Heart left ventricle (tissue), 16 donors: ENCODE data around the gene IRS2. TPM values are rescaled to one million over a fixed set of nuclear protein-coding genes. Genes with fewer than 3 reads are reported as not detected.

Source experiments
- ATAC-seq, 4 donors: fragments of 200-7000 bp; cut with Tn5 transposase; one replicate each; pipeline ENCODE4 v1.9.1; 2020 to 2022; ENCODE audit warnings: moderate library complexity in 4 of 4, mild to moderate bottlenecking in 3 of 4, moderate number of reproducible peaks in 1 of 4
- DNase-seq, 5 donors: peaks; one replicate each; pipeline ENCODE4 v3.0.0-alpha.2; 2020
- H3K27ac ChIP-seq, 12 donors: fragments of 200-600 bp; sonication (generic) in 4 of 12; one replicate each; pipeline versions ENCODE4 v1.5.0 to v1.8.0; 2016 to 2022; ENCODE audit warnings: mild to moderate bottlenecking in 2 of 12
- H3K27me3 ChIP-seq, 9 donors: fragments of 200-600 bp; sonication (generic) in 2 of 9; one replicate each; pipeline versions ENCODE4 v1.5.1 to v1.8.0; 2016 to 2022; ENCODE audit warnings: mild to moderate bottlenecking in 3 of 9
- H3K36me3 ChIP-seq, 9 donors: fragments of 200-600 bp; sonication (generic) in 2 of 9; one replicate each; pipeline versions ENCODE4 v1.5.0 to v1.8.0; 2018 to 2022; ENCODE audit warnings: mild to moderate bottlenecking in 2 of 9
- H3K4me1 ChIP-seq, 12 donors: fragments of 200-600 bp; sonication (generic) in 4 of 12; one replicate each; pipeline versions ENCODE4 v1.5.0 to v1.8.0; 2016 to 2022; ENCODE audit warnings: mild to moderate bottlenecking in 3 of 12
- H3K4me3 ChIP-seq, 12 donors: fragments of 200-600 bp; sonication (generic) in 4 of 12; one replicate each; pipeline versions ENCODE4 v1.5.0 to v1.8.0; 2017 to 2022; ENCODE audit warnings: mild to moderate bottlenecking in 9 of 12, moderate library complexity in 4 of 12
- H3K9me3 ChIP-seq, 12 donors: fragments of 200-600 bp; sonication (generic) in 4 of 12; one replicate each; pipeline versions ENCODE4 v1.5.0 to v1.8.0; 2016 to 2022; ENCODE audit warnings: mild to moderate bottlenecking in 1 of 12
- CTCF ChIP-seq, 12 donors: fragments of 200-600 bp; sonication (generic) in 4 of 12; IDR thresholded peaks; one replicate each; pipeline versions ENCODE4 v1.5.0 to v1.8.0; 2018 to 2022; ENCODE audit warnings: antibody characterized with exemption in 12 of 12, mild to moderate bottlenecking in 5 of 12
- POLR2A ChIP-seq, 2 donors: fragments of 450-650 bp; IDR thresholded peaks; one replicate each; pipeline ENCODE4 v1.6.1; 2017; ENCODE audit warnings: antibody characterized with exemption in 2 of 2, mild to moderate bottlenecking in 2 of 2, moderate library complexity in 2 of 2
- WGBS, 4 donors: extraction: QIAGEN DNeasy Blood & Tissue Kit in 2 of 4; methylation state at CpG; one replicate each; pipeline versions ENCODE4 v1.1.5 to v1.1.7; 2013 to 2018; 5-methylcytosine and 5-hydroxymethylcytosine counted together
- intact Hi-C, 10 donors: fragments of 100-400 bp; cut with DNase I; formaldehyde crosslinking; loops; one replicate each; pipeline versions ENCODE4 v1.11.1 to v1.14.2; 2022
- polyA plus RNA-seq, 2 donors: library from polyadenylated mRNA; stranded (reverse); fragments of 200-250 nt; gene quantifications; one replicate each; pipeline ENCODE4 v1.2.3, GENCODE V29; 2013
- total RNA-seq, 9 donors: library from RNA; depleted of rRNA in 2 of 9; stranded (reverse); fragments of >200 nt in 2 of 9; fragmentation: NEBNext Ultra II Directional in 3 of 9; extraction: Animal tissue kit (Norgen Biotek cat#: 25700) in 3 of 9; gene quantifications; one replicate each; pipeline versions ENCODE4 v1.1.0 to v1.2.4, GENCODE V29; 2016 to 2023
- donor health status: ischemic (EF 13 %, LVEDD 7.1; RV severe dilation, severe dysfunction).
- donor health status: healthy with polysubstance abuse.
- donor health status: DM: no; HTN: yes; CAD: no.
- donor health status: DM: no; HTN: no; CAD: no.
- donor health status: ischemic (EF 25% LVEDD 6.9; RV normal size, moderate dysfunction).
- donor health status: ischemic (EF 25% LVEDD 5.7; RV mildly dilated, moderate dysfunction).
- donor health status: healthy.
- donor health status: DM: yes; HTN: yes; CAD: no.
- donor health status: ischemic (EF 35%, LVEDD 5.7; RV mildly dilated, moderate dysfunction).
- donor health status: nonischemic (EF 11% LVEDD 7.7; RV severe dilation, severe dysfunction).
- donor health status: DM: yes; HTN: yes; CAD: no.
- donor health status: PGD.
- donor health status: ischemic (EF 29% LVEDD 5.4; RV normal size, mild dysfunction).
- donor health status: nonischemic (EF 23%, LVEDD 6.1; RV moderate dilation, normal function).

The IRS2 gene
- total and polyA plus RNA-seq, 11 donors = 3.4 to 54.9 (median 14.4) TPM

GRCh38 chr13:109730812-109731335 is 55.5 kb downstream of the IRS2 start:
- Histone ChIP-seq H3K36me3 (no peaks in the 10 kb centered on the region), H3K4me1 (no peaks in the 10 kb centered on the region), H3K27ac (no peak overlapping the region), H3K27me3 (peaks cover 0 to 9% (median 0%) of the 10 kb centered on the region in 9 donors), H3K4me3 (no peak overlapping the region), H3K9me3 (no peaks in the 10 kb centered on the region)
- TF ChIP-seq POLR2A (IDR thresholded peaks at IDR 0.05) (no peak), CTCF (IDR thresholded peaks at IDR 0.05) (no peak)
- intact Hi-C loops = no loop called here
- no peak for DNase-seq
- ATAC-seq = no peak
- WGBS, 4 donors = 88 to 94% (median 90%) methylated on average over 13 of the region's 13 CpGs

- ATAC-seq (peak in 1 of 4 donors; percentile 27), DNase-seq (no peak)
- Histone ChIP-seq H3K4me1 (peaks cover 0 to 7% (median 0%) of the 10 kb centered on the region in 12 donors), H3K4me3 (no peak overlapping the region), H3K36me3 (no peaks in the 10 kb centered on the region), H3K27me3 (peaks cover 0 to 9% (median 0%) of the 10 kb centered on the region in 9 donors), H3K27ac (no peak overlapping the region), H3K9me3 (no peaks in the 10 kb centered on the region)
- WGBS, 4 donors = 57 to 64% (median 62%) methylated on average over 17 of the region's 17 CpGs
- TF ChIP-seq CTCF (IDR thresholded peaks at IDR 0.05) (no peak), POLR2A (IDR thresholded peaks at IDR 0.05) (no peak)
- intact Hi-C loops = no loop called here
These were observed 57.3 kb downstream of the IRS2 start for GRCh38 chr13:109728791-109729731.

- TF ChIP-seq CTCF (IDR thresholded peaks at IDR 0.05) (no peak), POLR2A (IDR thresholded peaks at IDR 0.05) (no peak)
- 78 to 87% (median 83%) methylated on average over 10 of the region's 10 CpGs for WGBS, 4 donors
- no peaks in the 10 kb centered on the region for H3K9me3 ChIP-seq
- H3K27me3 ChIP-seq = peaks cover 0 to 9% (median 0%) of the 10 kb centered on the region in 9 donors
- H3K4me1 ChIP-seq = peaks cover 0 to 7% (median 0%) of the 10 kb centered on the region in 12 donors
- intact Hi-C loops = no loop called here
- DNase-seq (no peak), ATAC-seq (no peak)
- H3K36me3 ChIP-seq = no peaks in the 10 kb centered on the region
- no peak overlapping the region for H3K4me3 ChIP-seq
- H3K27ac ChIP-seq = no peak overlapping the region
These were observed 58.3 kb downstream of the IRS2 start for GRCh38 chr13:109728061-109728460.

GRCh38 chr13:109727251-109727650 is 59.1 kb downstream of the IRS2 start:
- DNase-seq = no peak
- no peaks in the 10 kb centered on the region for H3K36me3 ChIP-seq
- TF ChIP-seq CTCF (IDR thresholded peaks at IDR 0.05) (no peak), POLR2A (IDR thresholded peaks at IDR 0.05) (no peak)
- WGBS, 4 donors = 90 to 95% (median 94%) methylated on average over 5 of the region's 5 CpGs
- H3K4me3 ChIP-seq = no peak overlapping the region
- no peaks in the 10 kb centered on the region for H3K9me3 ChIP-seq
- peaks cover 0 to 9% (median 0%) of the 10 kb centered on the region in 9 donors for H3K27me3 ChIP-seq
- intact Hi-C loops = no loop called here
- ATAC-seq = no peak
- H3K4me1 ChIP-seq = peaks cover 0 to 7% (median 0%) of the 10 kb centered on the region in 12 donors
- H3K27ac ChIP-seq = no peak overlapping the region
